Measurements from ENCODE around the gene DUSP9.

Gene DUSP9

DNA sequence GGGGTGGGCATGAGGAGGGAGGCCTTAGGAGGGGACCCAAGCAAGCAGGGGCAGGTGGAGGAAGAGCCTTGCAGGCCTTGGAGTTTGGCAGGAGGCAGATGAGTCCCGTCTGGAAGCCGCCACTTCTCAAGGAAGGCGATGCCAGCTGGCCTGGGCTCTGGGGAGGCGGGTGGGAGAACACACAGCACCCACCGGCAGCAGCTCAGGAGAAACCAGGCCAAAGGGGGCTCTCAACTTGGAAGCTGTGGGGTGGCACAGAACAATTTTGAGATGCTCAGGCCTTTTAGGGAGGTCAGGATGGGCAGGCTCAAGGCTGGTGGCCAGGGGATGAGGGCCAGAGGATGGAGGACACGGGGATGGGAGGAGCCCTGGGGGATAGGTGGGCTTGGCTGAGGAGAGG lies 11.6 kb upstream of the DUSP9 start:
- DNase-seq (ENCODE audit: low read depth, low spot score) = no peak
- no peak overlapping the region for H3K27ac ChIP-seq

DNA sequence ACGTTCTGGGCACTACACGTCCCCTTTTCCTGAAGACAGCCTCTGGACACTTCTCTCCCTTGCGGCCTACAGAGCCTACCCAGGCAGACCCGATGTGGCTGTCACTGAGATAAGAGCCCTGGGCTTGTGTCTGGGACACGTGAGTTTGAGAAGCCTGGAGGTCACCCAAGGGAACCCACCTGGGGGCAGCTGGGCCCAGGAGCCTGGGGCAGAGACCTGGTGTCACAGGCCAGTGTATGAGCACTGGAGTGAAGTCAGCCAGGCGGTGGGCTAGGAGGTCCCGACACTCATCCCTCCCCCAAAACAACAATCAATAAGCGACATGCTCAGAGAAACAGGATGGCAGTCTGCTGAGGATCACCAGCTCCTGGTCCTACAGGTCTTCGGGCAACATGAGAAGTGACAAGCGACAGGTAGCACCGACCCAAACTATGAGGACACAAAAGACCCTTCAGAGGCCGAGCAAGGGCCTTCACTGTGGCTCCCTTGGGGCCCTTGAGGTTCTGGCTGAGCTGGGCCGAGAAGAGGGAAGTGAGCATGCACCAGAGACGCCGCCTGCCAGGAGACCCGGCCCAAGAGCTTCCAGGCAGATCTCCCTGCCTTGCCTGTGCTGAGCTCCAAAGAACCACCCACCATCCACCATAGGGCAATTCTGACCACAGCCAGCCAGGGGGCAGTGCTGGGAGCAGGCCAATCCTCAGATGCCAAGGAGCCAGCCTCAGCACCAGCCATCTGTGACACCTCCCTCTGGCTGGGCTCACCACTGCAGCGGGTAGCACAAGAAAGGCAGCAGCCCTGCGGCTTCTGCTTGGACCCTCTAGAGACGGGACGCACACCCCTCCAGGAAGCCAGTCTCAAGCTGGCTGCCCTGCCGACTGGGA lies 11.0 kb upstream of the DUSP9 start:
- DNase-seq (ENCODE audit: low read depth, low spot score) = no peak
- H3K27ac ChIP-seq = no peak overlapping the region

GRCh38 chrX:153636716-153637115 lies 10.3 kb upstream of the DUSP9 start:
- no peak for DNase-seq (ENCODE audit: low read depth, low spot score)
- H3K27ac ChIP-seq = no peak overlapping the region

DNA sequence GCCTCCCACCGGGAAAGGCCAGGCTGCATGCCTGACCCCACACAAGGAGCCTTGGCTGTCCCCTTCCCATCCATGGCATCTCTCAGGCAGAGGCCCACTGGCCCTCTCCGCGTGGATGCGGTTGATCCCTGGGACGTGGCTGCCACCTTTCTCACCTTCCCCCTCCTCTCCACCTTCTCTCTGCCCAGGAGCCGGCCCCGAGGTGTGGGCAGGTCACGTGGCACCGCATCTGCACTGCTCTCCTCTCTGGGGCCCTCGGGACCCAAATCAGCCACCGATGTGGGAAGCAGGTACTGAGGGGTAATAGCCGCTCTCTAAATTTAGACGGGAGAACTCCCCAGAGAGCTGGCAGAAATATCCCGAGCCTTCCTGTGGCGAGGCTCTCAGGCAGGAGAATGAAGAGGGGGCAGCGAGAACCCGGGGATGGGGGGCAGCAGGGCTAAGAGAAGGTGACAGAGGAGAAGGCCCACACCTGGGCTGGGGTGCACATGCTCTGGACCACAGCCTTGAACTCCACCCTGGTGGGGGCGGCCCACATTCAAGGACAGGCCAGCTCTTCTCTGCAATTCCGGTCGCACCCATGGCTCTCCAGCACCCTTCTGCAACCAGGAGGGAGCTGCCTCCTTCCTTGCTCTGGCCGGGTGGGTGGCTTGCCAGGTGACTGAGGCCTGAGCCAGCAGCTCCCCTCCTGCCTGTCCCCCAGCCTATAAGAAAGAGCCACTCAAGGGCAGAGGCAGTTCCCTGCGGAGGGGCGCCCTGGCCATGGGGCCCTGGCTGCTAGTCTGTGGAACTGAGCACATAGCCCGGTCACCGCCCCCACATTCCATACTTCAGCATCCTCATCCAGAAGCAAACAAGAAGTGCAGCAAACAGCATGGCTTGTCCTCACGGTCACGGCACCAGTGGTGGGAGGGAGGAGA lies 9.6 kb upstream of the DUSP9 start:
- no peak for DNase-seq (ENCODE audit: low read depth, low spot score)
- no peak overlapping the region for H3K27ac ChIP-seq

- no peak for DNase-seq (ENCODE audit: low read depth, low spot score)
- no peak overlapping the region for H3K27ac ChIP-seq
These were observed 9.0 kb upstream of the DUSP9 start for GRCh38 chrX:153638041-153638371.

GRCh38 chrX:153638436-153639176 lies 8.4 kb upstream of the DUSP9 start:
- H3K27ac ChIP-seq = no peak overlapping the region

GRCh38 chrX:153639177-153640044 lies 7.6 kb upstream of the DUSP9 start:
- no peak overlapping the region for H3K27ac ChIP-seq
- DNase-seq (ENCODE audit: low read depth, low spot score) = no peak

More at GRCh38 chrX:153638436-153639176, 8.4 kb upstream of the DUSP9 start:
- DNase-seq (ENCODE audit: low read depth, low spot score) = no peak

- no peak for DNase-seq (ENCODE audit: low read depth, low spot score)
- H3K27ac ChIP-seq = no peak overlapping the region
These were observed 6.8 kb upstream of the DUSP9 start for GRCh38 chrX:153640045-153640686.

DNA sequence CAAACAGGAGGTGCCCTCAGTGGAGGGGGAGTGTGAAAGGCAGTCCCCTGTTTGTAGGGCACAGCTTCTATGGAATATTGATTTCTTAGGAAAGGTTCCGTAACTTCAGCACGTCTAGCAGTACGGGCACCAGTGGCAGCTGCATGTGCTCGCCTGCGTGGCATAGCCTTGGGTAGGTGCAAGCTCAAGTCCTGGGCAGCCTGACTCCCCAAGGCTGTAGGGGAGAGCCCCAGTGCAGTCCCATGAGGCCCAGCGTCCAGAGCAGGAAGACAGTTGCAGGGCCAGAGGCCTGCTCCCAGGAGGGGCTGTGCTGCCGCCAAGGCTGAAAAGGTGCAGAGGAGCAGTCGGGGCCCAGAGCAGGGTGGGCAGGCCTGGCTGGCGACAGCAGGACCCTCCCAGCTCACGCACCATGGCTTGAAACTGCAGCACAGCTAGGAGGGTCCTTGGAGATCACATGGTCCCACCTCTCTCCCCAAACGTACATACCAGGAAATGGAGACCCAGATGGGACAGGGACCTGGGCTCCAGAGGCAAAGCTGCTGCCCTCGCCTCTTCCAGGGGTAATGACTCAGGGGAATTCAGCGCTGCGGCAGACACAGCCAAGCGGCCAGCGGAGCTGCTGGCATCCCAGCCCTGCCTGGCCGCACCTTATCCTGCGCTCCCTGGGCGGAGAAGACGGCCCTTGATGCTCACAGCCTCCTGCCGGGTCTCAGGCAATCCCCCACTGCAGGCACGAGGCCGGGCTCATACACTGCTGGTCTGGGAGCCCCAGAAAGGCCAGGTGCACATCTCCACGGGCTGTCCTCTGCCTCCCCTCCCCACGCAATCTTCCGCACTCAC lies 6.0 kb upstream of the DUSP9 start:
- no peak overlapping the region for H3K27ac ChIP-seq
- no peak for DNase-seq (ENCODE audit: low read depth, low spot score)

GRCh38 chrX:153641627-153642026 lies 5.4 kb upstream of the DUSP9 start:
- H3K27ac ChIP-seq = no peak overlapping the region
- no peak for DNase-seq (ENCODE audit: low read depth, low spot score)

GRCh38 chrX:153642051-153642654 lies 4.8 kb upstream of the DUSP9 start:
- no peak for DNase-seq (ENCODE audit: low read depth, low spot score)
- no peak overlapping the region for H3K27ac ChIP-seq

DNA sequence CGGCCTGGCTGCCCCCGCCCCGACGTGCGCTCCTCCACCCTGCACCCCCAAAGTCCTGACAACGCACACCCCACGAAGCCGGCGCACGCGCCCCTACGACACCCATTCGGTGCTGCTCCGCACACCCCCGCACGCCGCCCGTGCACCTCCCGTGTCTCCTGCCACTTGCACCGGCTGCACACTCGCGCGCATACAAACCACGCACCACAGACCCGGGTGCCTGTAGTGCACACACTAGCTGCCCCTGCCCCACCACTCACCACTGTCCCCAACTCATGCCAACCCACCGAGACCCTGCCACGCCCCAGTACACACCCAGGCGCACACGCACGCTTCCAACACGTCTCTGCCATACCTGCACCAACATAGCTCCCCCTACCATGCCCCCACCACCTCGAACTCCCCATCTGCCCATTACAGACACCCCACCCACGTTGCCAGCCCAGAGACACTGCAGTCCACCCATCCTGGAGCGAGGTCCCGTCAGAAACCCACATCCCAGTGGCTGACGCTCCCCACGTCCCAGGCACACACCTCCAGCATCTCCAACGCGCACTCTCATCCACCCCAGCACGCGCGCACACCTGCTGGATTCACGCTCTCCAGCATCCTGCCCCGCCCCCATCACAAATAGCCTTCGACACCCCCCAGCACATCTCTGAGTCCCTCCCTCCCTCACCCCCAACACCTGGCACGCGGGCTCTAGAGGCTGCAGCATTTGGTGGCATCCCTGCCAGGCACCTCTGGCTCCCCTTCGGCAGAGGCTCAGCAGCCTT lies 4.2 kb upstream of the DUSP9 start:
- no peak overlapping the region for H3K27ac ChIP-seq
- DNase-seq (ENCODE audit: low read depth, low spot score) = no peak

DNA sequence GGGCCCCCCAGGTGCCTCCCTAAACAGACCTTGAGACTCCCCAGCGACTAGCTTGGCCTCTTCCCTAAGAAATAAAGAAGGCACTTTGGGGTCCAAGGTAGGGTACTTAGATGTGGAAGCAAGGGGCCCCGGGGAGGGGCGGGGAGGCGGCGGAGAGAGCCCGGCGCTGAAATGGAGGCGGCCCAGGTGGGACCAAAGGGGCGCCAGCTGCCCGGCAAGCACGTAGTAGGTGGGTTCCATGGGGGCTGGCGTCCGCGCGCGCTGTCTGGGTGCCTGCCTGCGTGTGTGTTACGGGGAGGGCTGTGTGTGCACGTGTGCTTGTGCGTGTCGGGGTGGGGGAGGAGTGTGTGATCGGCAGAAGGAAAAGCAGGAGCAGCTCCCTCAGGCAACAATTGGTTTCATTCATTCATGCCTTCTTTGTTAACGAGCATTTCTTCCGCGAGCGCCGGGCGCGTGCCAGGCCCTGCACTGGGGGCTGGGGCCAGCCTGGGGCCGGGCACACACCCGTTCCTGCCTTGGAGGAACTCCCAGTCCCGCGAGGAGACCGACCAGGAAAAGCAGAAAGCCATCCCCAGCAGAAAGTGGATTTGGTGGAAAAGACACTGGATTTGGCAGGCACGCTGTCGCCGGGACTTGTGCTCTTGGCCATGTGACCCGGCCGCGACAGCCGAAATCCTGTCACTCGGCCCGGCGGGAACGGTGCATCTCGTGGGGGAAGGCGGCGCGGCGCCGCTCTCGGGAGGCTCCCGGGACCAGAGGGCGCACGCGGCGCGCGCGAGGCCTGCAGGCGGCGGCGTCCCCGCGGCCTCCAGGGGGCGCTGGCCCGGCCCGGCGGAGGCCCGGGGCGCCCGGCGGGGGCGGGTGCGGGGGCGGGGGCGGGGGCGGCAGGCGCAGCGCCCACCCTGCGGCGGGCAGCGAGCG lies 3.3 kb upstream of the DUSP9 start:
- no peak for DNase-seq (ENCODE audit: low read depth, low spot score)
- H3K27ac ChIP-seq = no peak overlapping the region

DNA sequence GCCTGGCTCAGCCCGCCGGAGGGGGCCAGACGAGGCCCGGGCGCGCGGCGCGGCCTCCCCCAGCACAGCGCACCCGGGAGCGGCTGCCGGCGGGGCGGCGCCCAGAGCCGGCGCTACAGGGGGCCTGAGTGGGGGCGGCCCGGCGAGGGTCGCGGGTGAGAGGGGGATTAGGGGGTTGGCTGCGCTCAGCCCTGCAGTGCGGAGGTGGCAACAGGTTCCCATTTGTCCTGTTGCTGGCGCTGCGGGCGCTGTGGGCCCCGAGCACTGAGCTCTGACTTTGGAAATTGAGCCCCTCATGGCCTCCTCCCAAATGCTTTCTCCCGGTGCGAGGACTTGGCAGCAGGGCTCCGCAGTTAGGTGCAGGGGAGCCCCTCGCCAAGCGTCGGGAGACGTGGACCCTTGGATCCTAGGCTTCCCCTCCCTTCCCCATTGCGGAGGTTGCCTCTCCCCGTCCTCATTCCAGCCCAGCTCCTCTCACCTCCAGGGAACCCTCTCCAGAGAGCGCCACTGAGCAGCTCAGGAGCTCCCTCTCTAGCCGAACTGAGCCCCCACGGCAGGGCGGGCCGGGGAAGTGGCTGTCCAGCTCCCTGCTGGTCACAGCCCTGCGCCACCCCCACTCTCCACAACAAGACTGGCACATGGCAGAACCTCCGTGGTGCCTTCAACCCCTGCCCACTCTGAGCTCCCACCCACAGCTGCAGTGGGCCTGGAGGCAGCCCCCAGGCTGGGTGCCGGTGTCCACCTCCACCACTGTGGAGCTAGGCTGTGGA lies 2.5 kb upstream of the DUSP9 start:
- no peak overlapping the region for H3K27ac ChIP-seq
- DNase-seq (ENCODE audit: low read depth, low spot score) = no peak

DNA sequence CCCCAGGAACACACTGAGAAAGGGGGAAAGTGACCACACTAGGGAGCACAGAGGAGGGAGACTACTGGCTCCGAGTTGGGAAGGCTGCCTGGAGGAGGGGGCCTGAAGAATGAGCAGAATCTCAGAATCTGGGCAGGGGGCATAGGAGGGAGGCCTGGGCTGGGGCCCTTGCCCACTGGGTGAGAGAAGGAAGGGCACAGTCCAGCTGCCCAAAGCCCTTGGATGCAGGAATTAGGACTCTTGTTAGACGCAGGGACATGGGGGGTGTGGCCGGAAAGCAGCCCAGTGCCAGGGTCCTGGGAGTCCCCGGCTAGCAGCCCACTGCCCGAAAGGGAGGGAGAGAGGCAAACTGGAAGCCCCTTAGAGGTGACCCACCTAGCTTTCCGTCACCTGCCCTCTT lies 1.9 kb upstream of the DUSP9 start:
- DNase-seq (ENCODE audit: low read depth, low spot score) = no peak
- H3K27ac ChIP-seq = no peak overlapping the region
